SH-SY5Y (cell line): ENCODE data around the gene HPGDS.

Source experiments
- GATA2 ChIP-seq: IDR thresholded peaks from 2 replicates; pipeline ENCODE4 v1.6.1; 2011; ENCODE audit warnings: mild to moderate bottlenecking, low read depth, low read length
- GATA3 ChIP-seq: IDR thresholded peaks from 2 replicates; pipeline ENCODE4 v1.6.1; 2011; ENCODE audit warnings: low read depth, mild to moderate bottlenecking, low read length, moderate library complexity

DNA sequence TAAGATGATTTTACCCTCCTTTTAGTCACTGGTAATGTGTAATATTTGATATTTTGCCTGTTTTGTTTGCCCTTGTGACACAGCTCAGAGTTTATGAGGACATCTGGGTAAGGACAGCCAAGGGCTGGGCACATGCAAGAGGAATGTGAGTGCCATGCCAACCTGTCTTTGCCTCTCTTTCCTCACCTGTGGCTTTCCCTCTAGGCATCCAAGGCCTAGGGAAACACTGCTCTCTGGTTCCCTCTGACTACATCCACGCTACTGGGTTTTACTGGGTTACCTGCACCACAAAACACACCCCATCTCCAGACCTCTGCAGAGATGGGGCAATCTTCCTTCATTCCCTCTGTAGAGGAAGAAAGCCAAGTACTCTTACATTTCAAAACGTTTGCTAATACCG is 7.7 kb downstream of the HPGDS start:
- TF ChIP-seq GATA2 (no peak), GATA3 (no peak)
